Measurements from ENCODE around the gene PML. TPM values are rescaled to one million over a fixed set of nuclear protein-coding genes. Genes with fewer than 3 reads are reported as not detected.

The PML gene
- total RNA-seq, 1 experiment from 2014 or later: 21.5 TPM

DNA sequence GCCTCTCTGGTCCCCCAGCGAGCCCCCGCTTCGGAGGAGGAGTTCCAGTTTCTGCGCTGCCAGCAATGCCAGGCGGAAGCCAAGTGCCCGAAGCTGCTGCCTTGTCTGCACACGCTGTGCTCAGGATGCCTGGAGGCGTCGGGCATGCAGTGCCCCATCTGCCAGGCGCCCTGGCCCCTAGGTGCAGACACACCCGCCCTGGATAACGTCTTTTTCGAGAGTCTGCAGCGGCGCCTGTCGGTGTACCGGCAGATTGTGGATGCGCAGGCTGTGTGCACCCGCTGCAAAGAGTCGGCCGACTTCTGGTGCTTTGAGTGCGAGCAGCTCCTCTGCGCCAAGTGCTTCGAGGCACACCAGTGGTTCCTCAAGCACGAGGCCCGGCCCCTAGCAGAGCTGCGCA, 3.5 kb downstream of the PML start:
- Histone ChIP-seq H3K36me3 (ENCODE audit: insufficient read depth, low read length) (peaks cover 9% of the 10 kb centered on the region; the same call in 1 of the 2 replicates), H3K27me3 (ENCODE audit: low read length) (no peaks in the 10 kb centered on the region), H3K79me2 (ENCODE audit: low read length) (peaks cover 76% of the 10 kb centered on the region), H3K4me1 (ENCODE audit: low read length) (peaks cover 29% of the 10 kb centered on the region), H2AFZ (ENCODE audit: low read length) (no peak overlapping the region), H3K27ac (ENCODE audit: low read length) (no peak overlapping the region), H4K20me1 (ENCODE audit: insufficient read depth, low read depth, low read length) (no peaks in the 10 kb centered on the region), H3K4me3 (ENCODE audit: low read length) (no peak overlapping the region), H3K4me2 (ENCODE audit: low read depth, low read length, poor library complexity, severe bottlenecking) (no peak overlapping the region), H3K9me2 (replicated peaks; ENCODE audit: insufficient read depth, low read length) (no peaks in the 10 kb centered on the region), H3K9ac (ENCODE audit: low read length) (no peak overlapping the region), H3K9me3 (ENCODE audit: low read length) (no peaks in the 10 kb centered on the region)
- DNase-seq: no peak

DNA sequence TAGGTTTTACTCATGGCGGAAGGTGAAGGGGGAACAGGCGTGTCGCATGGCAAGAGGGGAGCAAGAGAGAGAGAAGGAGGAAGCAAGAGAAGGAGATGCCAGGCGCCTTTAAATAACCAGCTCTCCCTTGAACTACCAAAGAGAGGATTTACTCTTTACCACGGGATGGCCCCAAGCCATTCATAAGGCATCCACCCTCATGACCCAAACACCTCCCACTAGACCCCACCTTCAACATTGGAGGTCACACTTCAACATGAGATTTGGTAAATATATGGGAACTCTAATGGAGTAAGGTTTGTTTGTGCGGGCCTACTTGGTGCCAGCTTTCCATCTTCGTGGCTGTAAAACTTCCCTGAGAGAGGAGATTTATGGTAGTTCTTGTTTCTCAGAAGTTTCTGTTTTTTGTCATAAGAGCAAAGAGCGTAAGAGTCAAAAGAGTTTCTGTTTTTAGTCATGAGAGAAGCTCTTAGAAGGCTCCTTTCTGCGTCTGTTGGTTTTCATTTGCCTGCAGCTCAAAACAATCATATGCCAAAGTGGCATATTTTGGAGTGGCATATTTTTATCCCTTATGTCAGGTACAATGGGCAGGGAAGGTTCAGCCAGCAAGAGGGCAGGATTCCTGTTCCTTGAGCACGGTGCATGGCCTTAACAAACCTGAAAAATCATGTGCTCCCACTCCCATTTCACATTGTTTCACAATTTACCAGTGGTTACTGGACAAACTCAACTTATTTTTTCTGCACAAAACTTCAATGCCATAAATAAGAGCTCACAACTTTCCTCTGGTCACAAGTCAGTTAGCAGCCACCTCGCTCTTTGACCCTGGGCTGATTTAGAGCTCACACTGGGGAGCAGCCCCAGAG, 12.5 kb downstream of the PML start:
- no peak overlapping the region for H3K4me3 ChIP-seq (ENCODE audit: low read length)
- no peak for DNase-seq
- H3K36me3 ChIP-seq (ENCODE audit: insufficient read depth, low read length): peaks cover 31% of the 10 kb centered on the region
- H3K4me1 ChIP-seq (ENCODE audit: low read length): peaks cover 16% of the 10 kb centered on the region
- no peak overlapping the region for H3K9ac ChIP-seq (ENCODE audit: low read length)
- no peak overlapping the region for H3K4me2 ChIP-seq (ENCODE audit: low read depth, low read length, poor library complexity, severe bottlenecking)
- no peak overlapping the region for H3K27ac ChIP-seq (ENCODE audit: low read length)
- H3K9me2 ChIP-seq (replicated peaks; ENCODE audit: insufficient read depth, low read length): no peaks in the 10 kb centered on the region
- H3K27me3 ChIP-seq (ENCODE audit: low read length): no peaks in the 10 kb centered on the region
- H2AFZ ChIP-seq (ENCODE audit: low read length): no peak overlapping the region
- H4K20me1 ChIP-seq (ENCODE audit: insufficient read depth, low read depth, low read length): no peaks in the 10 kb centered on the region
- H3K9me3 ChIP-seq (ENCODE audit: low read length): no peaks in the 10 kb centered on the region
- peaks cover 88% of the 10 kb centered on the region for H3K79me2 ChIP-seq (ENCODE audit: low read length)

- no peak overlapping the region for H3K27ac ChIP-seq (ENCODE audit: low read length)
- no peak overlapping the region for H3K9ac ChIP-seq (ENCODE audit: low read length)
- H4K20me1 ChIP-seq (ENCODE audit: insufficient read depth, low read depth, low read length): no peaks in the 10 kb centered on the region
- peaks cover 16% of the 10 kb centered on the region for H3K4me1 ChIP-seq (ENCODE audit: low read length)
- no peak for DNase-seq
- no peaks in the 10 kb centered on the region for H3K27me3 ChIP-seq (ENCODE audit: low read length)
- H3K4me3 ChIP-seq (ENCODE audit: low read length): no peak overlapping the region
- H3K9me2 ChIP-seq (replicated peaks; ENCODE audit: insufficient read depth, low read length): no peaks in the 10 kb centered on the region
- H3K4me2 ChIP-seq (ENCODE audit: low read depth, low read length, poor library complexity, severe bottlenecking): no peak overlapping the region
- H3K9me3 ChIP-seq (ENCODE audit: low read length): no peaks in the 10 kb centered on the region
- H3K79me2 ChIP-seq (ENCODE audit: low read length): peaks cover 88% of the 10 kb centered on the region
- peaks cover 28% of the 10 kb centered on the region for H3K36me3 ChIP-seq (ENCODE audit: insufficient read depth, low read length)
- H2AFZ ChIP-seq (ENCODE audit: low read length): no peak overlapping the region
These were observed 13.4 kb downstream of the PML start for GRCh38 chr15:74007820-74008371.

GRCh38 chr15:74008901-74009300, 14.4 kb downstream of the PML start:
- H3K9me2 ChIP-seq (replicated peaks; ENCODE audit: insufficient read depth, low read length): no peaks in the 10 kb centered on the region
- H3K27ac ChIP-seq (ENCODE audit: low read length): no peak overlapping the region
- no peak for DNase-seq
- H3K36me3 ChIP-seq (ENCODE audit: insufficient read depth, low read length): peaks cover 26% of the 10 kb centered on the region
- H3K4me3 ChIP-seq (ENCODE audit: low read length): no peak overlapping the region
- no peak overlapping the region for H3K4me2 ChIP-seq (ENCODE audit: low read depth, low read length, poor library complexity, severe bottlenecking)
- no peaks in the 10 kb centered on the region for H4K20me1 ChIP-seq (ENCODE audit: insufficient read depth, low read depth, low read length)
- H2AFZ ChIP-seq (ENCODE audit: low read length): no peak overlapping the region
- H3K27me3 ChIP-seq (ENCODE audit: low read length): no peaks in the 10 kb centered on the region
- no peaks in the 10 kb centered on the region for H3K9me3 ChIP-seq (ENCODE audit: low read length)
- peaks cover 89% of the 10 kb centered on the region for H3K79me2 ChIP-seq (ENCODE audit: low read length)
- no peak overlapping the region for H3K9ac ChIP-seq (ENCODE audit: low read length)
- H3K4me1 ChIP-seq (ENCODE audit: low read length): peaks cover 16% of the 10 kb centered on the region

- Histone ChIP-seq H3K4me3 (ENCODE audit: low read length) (no peak overlapping the region), H2AFZ (ENCODE audit: low read length) (no peak overlapping the region), H3K79me2 (ENCODE audit: low read length) (peaks cover 86% of the 10 kb centered on the region), H4K20me1 (ENCODE audit: insufficient read depth, low read depth, low read length) (no peaks in the 10 kb centered on the region), H3K9me2 (replicated peaks; ENCODE audit: insufficient read depth, low read length) (no peaks in the 10 kb centered on the region), H3K9ac (ENCODE audit: low read length) (no peak overlapping the region), H3K4me2 (ENCODE audit: low read depth, low read length, poor library complexity, severe bottlenecking) (no peak overlapping the region), H3K4me1 (ENCODE audit: low read length) (peaks cover 16% of the 10 kb centered on the region), H3K9me3 (ENCODE audit: low read length) (no peaks in the 10 kb centered on the region), H3K36me3 (ENCODE audit: insufficient read depth, low read length) (peaks cover 19% of the 10 kb centered on the region), H3K27ac (ENCODE audit: low read length) (no peak overlapping the region), H3K27me3 (ENCODE audit: low read length) (no peaks in the 10 kb centered on the region)
- DNase-seq: no peak
These were observed 16.5 kb downstream of the PML start for GRCh38 chr15:74010929-74011540.

DNA sequence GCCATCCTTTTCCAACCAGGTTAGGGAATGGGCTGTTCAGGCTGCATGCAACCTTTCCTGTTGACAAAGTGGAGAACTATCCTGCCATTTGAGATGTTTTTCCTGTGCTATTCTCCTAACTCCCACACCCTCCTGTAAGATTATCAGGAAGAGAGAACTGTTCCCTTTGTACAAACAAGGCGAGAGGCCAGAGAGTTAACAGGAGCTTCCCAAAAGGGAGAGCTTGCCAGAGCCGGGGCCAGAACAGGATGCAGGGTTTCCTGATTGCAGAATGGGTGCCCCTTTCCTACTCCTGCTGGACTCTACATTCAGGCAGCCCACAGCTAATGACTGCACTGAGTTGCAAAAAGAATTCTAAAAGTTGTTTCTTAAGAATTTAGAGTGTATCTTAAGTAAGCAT, 17.1 kb downstream of the PML start:
- Histone ChIP-seq H3K4me3 (ENCODE audit: low read length) (no peak overlapping the region), H3K4me1 (ENCODE audit: low read length) (peaks cover 13% of the 10 kb centered on the region), H3K79me2 (ENCODE audit: low read length) (peaks cover 85% of the 10 kb centered on the region), H3K9me3 (ENCODE audit: low read length) (no peaks in the 10 kb centered on the region), H3K4me2 (ENCODE audit: low read depth, low read length, poor library complexity, severe bottlenecking) (no peak overlapping the region), H3K27ac (ENCODE audit: low read length) (no peak overlapping the region), H3K36me3 (ENCODE audit: insufficient read depth, low read length) (peaks cover 17% of the 10 kb centered on the region), H3K9ac (ENCODE audit: low read length) (no peak overlapping the region), H3K9me2 (replicated peaks; ENCODE audit: insufficient read depth, low read length) (no peaks in the 10 kb centered on the region), H3K27me3 (ENCODE audit: low read length) (no peaks in the 10 kb centered on the region), H2AFZ (ENCODE audit: low read length) (no peak overlapping the region), H4K20me1 (ENCODE audit: insufficient read depth, low read depth, low read length) (no peaks in the 10 kb centered on the region)
- DNase-seq: no peak

GRCh38 chr15:74013374-74013894, 18.9 kb downstream of the PML start:
- Histone ChIP-seq H3K9me2 (replicated peaks; ENCODE audit: insufficient read depth, low read length) (no peaks in the 10 kb centered on the region), H3K27me3 (ENCODE audit: low read length) (no peaks in the 10 kb centered on the region), H3K9ac (ENCODE audit: low read length) (no peak overlapping the region), H3K27ac (ENCODE audit: low read length) (no peak overlapping the region), H3K9me3 (ENCODE audit: low read length) (no peaks in the 10 kb centered on the region), H4K20me1 (ENCODE audit: insufficient read depth, low read depth, low read length) (no peaks in the 10 kb centered on the region), H3K4me2 (ENCODE audit: low read depth, low read length, poor library complexity, severe bottlenecking) (no peak overlapping the region), H2AFZ (ENCODE audit: low read length) (no peak overlapping the region), H3K79me2 (ENCODE audit: low read length) (peaks cover 77% of the 10 kb centered on the region), H3K4me1 (ENCODE audit: low read length) (no peaks in the 10 kb centered on the region), H3K4me3 (ENCODE audit: low read length) (no peak overlapping the region), H3K36me3 (ENCODE audit: insufficient read depth, low read length) (peaks cover 12% of the 10 kb centered on the region)
- DNase-seq: no peak

GRCh38 chr15:74019734-74020133, 25.2 kb downstream of the PML start:
- Histone ChIP-seq H3K36me3 (ENCODE audit: insufficient read depth, low read length) (no peaks in the 10 kb centered on the region; the same call in 1 of the 2 replicates), H3K79me2 (ENCODE audit: low read length) (peaks cover 49% of the 10 kb centered on the region), H3K27me3 (ENCODE audit: low read length) (no peaks in the 10 kb centered on the region), H4K20me1 (ENCODE audit: insufficient read depth, low read depth, low read length) (no peaks in the 10 kb centered on the region), H3K27ac (ENCODE audit: low read length) (no peak overlapping the region), H3K4me3 (ENCODE audit: low read length) (no peak overlapping the region), H3K9ac (ENCODE audit: low read length) (no peak overlapping the region), H3K9me2 (replicated peaks; ENCODE audit: insufficient read depth, low read length) (no peaks in the 10 kb centered on the region), H3K4me1 (ENCODE audit: low read length) (no peaks in the 10 kb centered on the region), H3K9me3 (ENCODE audit: low read length) (no peaks in the 10 kb centered on the region), H2AFZ (ENCODE audit: low read length) (no peak overlapping the region), H3K4me2 (ENCODE audit: low read depth, low read length, poor library complexity, severe bottlenecking) (no peak overlapping the region)
- DNase-seq: no peak

Measured in Karpas-422 (cell line).